GM18858 (cell line): Measurements from ENCODE around the gene KRTAP10-3.
"Not testable (repeated sequence)": the region's sequence is repeated elsewhere in the genome, so short reads cannot be mapped to it uniquely, and the experiment has no call there.

Source experiments
- ATAC-seq: cut with Tn5 transposase; IDR thresholded peaks from one replicate; pipeline ENCODE4 v1.9.1; 2021; ENCODE audit not compliant: unreplicated experiment

Gene KRTAP10-3

GRCh38 chr21:44572959-44573583 lies 14.5 kb upstream of the KRTAP10-3 start:
- no peak for ATAC-seq

- ATAC-seq, result no peak
Measured at GRCh38 chr21:44571844-44572782, 13.5 kb upstream of the KRTAP10-3 start.

- ATAC-seq, result no peak
Measured at GRCh38 chr21:44571296-44571695, 12.7 kb upstream of the KRTAP10-3 start.

GRCh38 chr21:44569861-44570517 lies 11.4 kb upstream of the KRTAP10-3 start:
- ATAC-seq, result no peak

- ATAC-seq, result no peak
Measured at GRCh38 chr21:44568667-44569556, 10.3 kb upstream of the KRTAP10-3 start.

GRCh38 chr21:44568261-44568660 lies 9.7 kb upstream of the KRTAP10-3 start:
- no peak for ATAC-seq

GRCh38 chr21:44567481-44568171 lies 9.0 kb upstream of the KRTAP10-3 start:
- ATAC-seq, result no peak

GRCh38 chr21:44566403-44566802 lies 7.8 kb upstream of the KRTAP10-3 start:
- ATAC-seq, result no peak

- no peak for ATAC-seq
Measured at GRCh38 chr21:44564886-44565598, 6.4 kb upstream of the KRTAP10-3 start.

GRCh38 chr21:44564099-44564498 lies 5.5 kb upstream of the KRTAP10-3 start:
- no peak for ATAC-seq

- not testable (repeated sequence) for ATAC-seq
Measured at GRCh38 chr21:44558329-44558675, 293 bp downstream of the KRTAP10-3 start.

- no peak for ATAC-seq
Measured at GRCh38 chr21:44557491-44558328, 885 bp downstream of the KRTAP10-3 start.

GRCh38 chr21:44556879-44557278 lies 1.7 kb downstream of the KRTAP10-3 start:
- no peak for ATAC-seq

GRCh38 chr21:44555200-44555875 lies 3.3 kb downstream of the KRTAP10-3 start:
- ATAC-seq, result no peak

GRCh38 chr21:44552681-44553080 lies 5.9 kb downstream of the KRTAP10-3 start:
- no peak for ATAC-seq

- ATAC-seq, result no peak
Measured at GRCh38 chr21:44552136-44552535, 6.5 kb downstream of the KRTAP10-3 start.

- ATAC-seq, result no peak
Measured at GRCh38 chr21:44551340-44551961, 7.1 kb downstream of the KRTAP10-3 start, which contains the start of gene KRTAP10-2. KRTAP10-2 (minus strand) TSS chr21:44551505; CDS start chr21:44551458, 47 bp downstream.

GRCh38 chr21:44550807-44551206 lies 7.8 kb downstream of the KRTAP10-3 start:
- no peak for ATAC-seq
